Measurements from ENCODE around the gene VSTM2L. TPM values are rescaled to one million over a fixed set of nuclear protein-coding genes. Genes with fewer than 3 reads are reported as not detected.

Gene VSTM2L
- total and polyA plus RNA-seq, 2 of the 13 experiments (the other 11 are each of a cell fraction or from before 2014, with no cell fraction given), result not detected

DNA sequence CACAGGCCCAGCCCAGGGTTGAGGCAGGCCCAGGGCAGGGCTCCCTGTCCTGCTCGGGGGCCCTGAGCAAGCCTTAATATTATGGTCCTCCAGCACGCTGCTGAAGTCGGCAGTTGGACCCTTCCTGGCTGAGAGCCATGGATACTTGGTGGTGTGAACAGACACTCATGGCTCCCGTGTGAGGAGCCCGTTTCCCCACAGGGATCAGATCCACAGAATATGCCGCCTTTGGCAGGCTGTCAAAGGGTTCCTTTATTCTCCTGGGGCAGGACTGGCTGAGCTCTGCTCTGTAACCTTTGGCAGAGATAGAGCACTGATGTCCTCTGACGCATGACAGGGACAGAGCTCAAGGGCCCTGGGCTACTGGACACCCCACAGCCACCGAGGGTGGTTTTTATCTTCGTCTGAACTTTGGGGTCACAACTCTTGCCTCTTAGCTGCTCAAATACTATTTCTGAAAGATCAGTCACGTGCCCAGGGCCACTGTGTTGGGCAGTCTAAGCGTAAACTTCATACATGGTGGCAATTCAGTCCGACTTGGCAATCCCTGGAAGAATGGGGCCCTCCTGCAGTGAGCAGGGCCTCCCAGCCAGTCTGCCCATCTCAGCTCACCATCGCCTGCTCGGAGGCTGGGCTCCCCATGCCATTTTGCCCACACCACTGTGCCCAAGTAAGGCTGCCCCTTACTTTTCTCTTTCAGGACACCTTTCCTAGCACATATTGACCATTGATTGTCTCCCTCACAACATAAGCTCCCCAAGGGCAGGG, 81.3 kb downstream of the VSTM2L start (continued):
- TF ChIP-seq RFXAP (CRISPR knock-in tag; IDR thresholded peaks at IDR 0.05; ENCODE audit: borderline replicate concordance) (peak; percentile 81; the same call in 1 of the 2 replicates), ZNF292 (CRISPR knock-in tag; IDR thresholded peaks at IDR 0.05; ENCODE audit: borderline replicate concordance, low read depth) (peak; percentile 94; the same call in 1 of the 2 replicates), NCOA2 (CRISPR knock-in tag; IDR thresholded peaks at IDR 0.05) (peak; percentile 57), FOXM1 (CRISPR knock-in tag; IDR thresholded peaks at IDR 0.05) (no peak), ZNF724P (CRISPR knock-in tag; IDR thresholded peaks at IDR 0.05; ENCODE audit: borderline replicate concordance) (no peak), HNRNPH1 (optimal IDR thresholded peaks at IDR 0.05; ENCODE audit: low read depth, low read length) (no peak), ZNF780A (CRISPR knock-in tag; IDR thresholded peaks at IDR 0.05) (no peak), MED13 (CRISPR knock-in tag; IDR thresholded peaks at IDR 0.05) (no peak), NPAS2 (CRISPR knock-in tag; IDR thresholded peaks at IDR 0.05; ENCODE audit: borderline replicate concordance) (0 out of 2 replicates have a peak, but pooled peaks have one; percentile 24), ZNF563 (CRISPR knock-in tag; IDR thresholded peaks at IDR 0.05) (peak; percentile 74; the same call in 1 of the 2 replicates)
- TF ChIP-seq, protein P1, sequence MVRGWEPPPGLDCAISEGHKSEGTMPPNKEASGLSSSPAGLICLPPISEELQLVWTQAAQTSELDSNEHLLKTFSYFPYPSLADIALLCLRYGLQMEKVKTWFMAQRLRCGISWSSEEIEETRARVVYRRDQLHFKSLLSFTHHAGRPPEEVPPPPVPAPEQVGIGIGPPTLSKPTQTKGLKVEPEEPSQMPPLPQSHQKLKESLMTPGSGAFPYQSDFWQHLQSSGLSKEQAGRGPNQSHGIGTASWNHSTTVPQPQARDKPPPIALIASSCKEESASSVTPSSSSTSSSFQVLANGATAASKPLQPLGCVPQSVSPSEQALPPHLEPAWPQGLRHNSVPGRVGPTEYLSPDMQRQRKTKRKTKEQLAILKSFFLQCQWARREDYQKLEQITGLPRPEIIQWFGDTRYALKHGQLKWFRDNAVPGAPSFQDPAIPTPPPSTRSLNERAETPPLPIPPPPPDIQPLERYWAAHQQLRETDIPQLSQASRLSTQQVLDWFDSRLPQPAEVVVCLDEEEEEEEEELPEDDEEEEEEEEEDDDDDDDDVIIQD (CRISPR knock-in tag; IDR thresholded peaks at IDR 0.05; ENCODE audit: low read depth), result no peak
- TF ChIP-seq, protein P2, sequence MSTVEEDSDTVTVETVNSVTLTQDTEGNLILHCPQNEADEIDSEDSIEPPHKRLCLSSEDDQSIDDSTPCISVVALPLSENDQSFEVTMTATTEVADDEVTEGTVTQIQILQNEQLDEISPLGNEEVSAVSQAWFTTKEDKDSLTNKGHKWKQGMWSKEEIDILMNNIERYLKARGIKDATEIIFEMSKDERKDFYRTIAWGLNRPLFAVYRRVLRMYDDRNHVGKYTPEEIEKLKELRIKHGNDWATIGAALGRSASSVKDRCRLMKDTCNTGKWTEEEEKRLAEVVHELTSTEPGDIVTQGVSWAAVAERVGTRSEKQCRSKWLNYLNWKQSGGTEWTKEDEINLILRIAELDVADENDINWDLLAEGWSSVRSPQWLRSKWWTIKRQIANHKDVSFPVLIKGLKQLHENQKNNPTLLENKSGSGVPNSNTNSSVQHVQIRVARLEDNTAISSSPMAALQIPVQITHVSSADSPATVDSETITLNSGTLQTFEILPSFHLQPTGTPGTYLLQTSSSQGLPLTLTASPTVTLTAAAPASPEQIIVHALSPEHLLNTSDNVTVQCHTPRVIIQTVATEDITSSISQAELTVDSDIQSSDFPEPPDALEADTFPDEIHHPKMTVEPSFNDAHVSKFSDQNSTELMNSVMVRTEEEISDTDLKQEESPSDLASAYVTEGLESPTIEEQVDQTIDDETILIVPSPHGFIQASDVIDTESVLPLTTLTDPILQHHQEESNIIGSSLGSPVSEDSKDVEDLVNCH (CRISPR knock-in tag; IDR thresholded peaks at IDR 0.05), result no peak
- TF ChIP-seq, protein P3, sequence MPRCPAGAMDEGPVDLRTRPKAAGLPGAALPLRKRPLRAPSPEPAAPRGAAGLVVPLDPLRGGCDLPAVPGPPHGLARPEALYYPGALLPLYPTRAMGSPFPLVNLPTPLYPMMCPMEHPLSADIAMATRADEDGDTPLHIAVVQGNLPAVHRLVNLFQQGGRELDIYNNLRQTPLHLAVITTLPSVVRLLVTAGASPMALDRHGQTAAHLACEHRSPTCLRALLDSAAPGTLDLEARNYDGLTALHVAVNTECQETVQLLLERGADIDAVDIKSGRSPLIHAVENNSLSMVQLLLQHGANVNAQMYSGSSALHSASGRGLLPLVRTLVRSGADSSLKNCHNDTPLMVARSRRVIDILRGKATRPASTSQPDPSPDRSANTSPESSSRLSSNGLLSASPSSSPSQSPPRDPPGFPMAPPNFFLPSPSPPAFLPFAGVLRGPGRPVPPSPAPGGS (CRISPR knock-in tag; IDR thresholded peaks at IDR 0.05), result no peak; the same call in 1 of the 2 replicates
- TF ChIP-seq, protein P4, sequence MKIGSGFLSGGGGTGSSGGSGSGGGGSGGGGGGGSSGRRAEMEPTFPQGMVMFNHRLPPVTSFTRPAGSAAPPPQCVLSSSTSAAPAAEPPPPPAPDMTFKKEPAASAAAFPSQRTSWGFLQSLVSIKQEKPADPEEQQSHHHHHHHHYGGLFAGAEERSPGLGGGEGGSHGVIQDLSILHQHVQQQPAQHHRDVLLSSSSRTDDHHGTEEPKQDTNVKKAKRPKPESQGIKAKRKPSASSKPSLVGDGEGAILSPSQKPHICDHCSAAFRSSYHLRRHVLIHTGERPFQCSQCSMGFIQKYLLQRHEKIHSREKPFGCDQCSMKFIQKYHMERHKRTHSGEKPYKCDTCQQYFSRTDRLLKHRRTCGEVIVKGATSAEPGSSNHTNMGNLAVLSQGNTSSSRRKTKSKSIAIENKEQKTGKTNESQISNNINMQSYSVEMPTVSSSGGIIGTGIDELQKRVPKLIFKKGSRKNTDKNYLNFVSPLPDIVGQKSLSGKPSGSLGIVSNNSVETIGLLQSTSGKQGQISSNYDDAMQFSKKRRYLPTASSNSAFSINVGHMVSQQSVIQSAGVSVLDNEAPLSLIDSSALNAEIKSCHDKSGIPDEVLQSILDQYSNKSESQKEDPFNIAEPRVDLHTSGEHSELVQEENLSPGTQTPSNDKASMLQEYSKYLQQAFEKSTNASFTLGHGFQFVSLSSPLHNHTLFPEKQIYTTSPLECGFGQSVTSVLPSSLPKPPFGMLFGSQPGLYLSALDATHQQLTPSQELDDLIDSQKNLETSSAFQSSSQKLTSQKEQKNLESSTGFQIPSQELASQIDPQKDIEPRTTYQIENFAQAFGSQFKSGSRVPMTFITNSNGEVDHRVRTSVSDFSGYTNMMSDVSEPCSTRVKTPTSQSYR (CRISPR knock-in tag; IDR thresholded peaks at IDR 0.05; ENCODE audit: borderline replicate concordance), result peak; percentile 9; the same call in 1 of the 2 replicates
- TF ChIP-seq, protein P5, sequence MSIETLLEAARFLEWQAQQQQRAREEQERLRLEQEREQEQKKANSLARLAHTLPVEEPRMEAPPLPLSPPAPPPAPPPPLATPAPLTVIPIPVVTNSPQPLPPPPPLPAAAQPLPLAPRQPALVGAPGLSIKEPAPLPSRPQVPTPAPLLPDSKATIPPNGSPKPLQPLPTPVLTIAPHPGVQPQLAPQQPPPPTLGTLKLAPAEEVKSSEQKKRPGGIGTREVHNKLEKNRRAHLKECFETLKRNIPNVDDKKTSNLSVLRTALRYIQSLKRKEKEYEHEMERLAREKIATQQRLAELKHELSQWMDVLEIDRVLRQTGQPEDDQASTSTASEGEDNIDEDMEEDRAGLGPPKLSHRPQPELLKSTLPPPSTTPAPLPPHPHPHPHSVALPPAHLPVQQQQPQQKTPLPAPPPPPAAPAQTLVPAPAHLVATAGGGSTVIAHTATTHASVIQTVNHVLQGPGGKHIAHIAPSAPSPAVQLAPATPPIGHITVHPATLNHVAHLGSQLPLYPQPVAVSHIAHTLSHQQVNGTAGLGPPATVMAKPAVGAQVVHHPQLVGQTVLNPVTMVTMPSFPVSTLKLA (IDR thresholded peaks at IDR 0.05), result no peak
- TF ChIP-seq, protein P6, sequence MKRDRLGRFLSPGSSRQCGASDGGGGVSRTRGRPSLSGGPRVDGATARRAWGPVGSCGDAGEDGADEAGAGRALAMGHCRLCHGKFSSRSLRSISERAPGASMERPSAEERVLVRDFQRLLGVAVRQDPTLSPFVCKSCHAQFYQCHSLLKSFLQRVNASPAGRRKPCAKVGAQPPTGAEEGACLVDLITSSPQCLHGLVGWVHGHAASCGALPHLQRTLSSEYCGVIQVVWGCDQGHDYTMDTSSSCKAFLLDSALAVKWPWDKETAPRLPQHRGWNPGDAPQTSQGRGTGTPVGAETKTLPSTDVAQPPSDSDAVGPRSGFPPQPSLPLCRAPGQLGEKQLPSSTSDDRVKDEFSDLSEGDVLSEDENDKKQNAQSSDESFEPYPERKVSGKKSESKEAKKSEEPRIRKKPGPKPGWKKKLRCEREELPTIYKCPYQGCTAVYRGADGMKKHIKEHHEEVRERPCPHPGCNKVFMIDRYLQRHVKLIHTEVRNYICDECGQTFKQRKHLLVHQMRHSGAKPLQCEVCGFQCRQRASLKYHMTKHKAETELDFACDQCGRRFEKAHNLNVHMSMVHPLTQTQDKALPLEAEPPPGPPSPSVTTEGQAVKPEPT (CRISPR knock-in tag; IDR thresholded peaks at IDR 0.05; ENCODE audit: low read depth), result 0 out of 2 replicates have a peak, but pooled peaks have one; percentile 23

Measured in HepG2 (cell line).